Ovary (tissue), 9 donors: ENCODE results near the gene DNAJB8. TPM values are rescaled to one million over a fixed set of nuclear protein-coding genes. Genes with fewer than 3 reads are reported as not detected.

Source experiments
- DNase-seq, 5 donors: peaks; one replicate each; pipeline ENCODE4 v3.0.0-alpha.2; 2019 to 2020
- H3K27ac ChIP-seq, 2 donors: fragments of 200-600 bp; one replicate each; pipeline versions ENCODE4 v1.5.1 to v1.8.0; 2019 to 2022
- H3K27me3 ChIP-seq: fragments of 200-600 bp; one replicate; pipeline ENCODE4 v1.8.0; 2022
- H3K36me3 ChIP-seq: fragments of 200-600 bp; sonication (generic); one replicate; pipeline ENCODE4 v1.5.1; 2019
- H3K4me1 ChIP-seq: one replicate; pipeline ENCODE4 v1.8.1; 2013; ENCODE audit warnings: mild to moderate bottlenecking, moderate library complexity; ENCODE audit not compliant: insufficient read depth
- H3K4me3 ChIP-seq: fragments of 200-600 bp; sonication (generic); one replicate; pipeline ENCODE4 v1.5.1; 2017
- H3K9me3 ChIP-seq, 2 donors: fragments of 200-600 bp in 1 of 2; sonication (generic) in 1 of 2; one replicate each; pipeline versions ENCODE4 v1.5.1 to v1.8.1; 2013 to 2019; ENCODE audit warnings: mild to moderate bottlenecking in 1 of 2, moderate library complexity in 1 of 2
- EP300 ChIP-seq: sonication (generic); formaldehyde crosslinking; IDR thresholded peaks from one replicate; pipeline ENCODE4 v1.6.1; 2017; ENCODE audit warnings: antibody characterized with exemption
- POLR2A ChIP-seq: fragments of 450-650 bp; IDR thresholded peaks from one replicate; pipeline ENCODE4 v1.6.1; 2017; ENCODE audit warnings: antibody characterized with exemption, mild to moderate bottlenecking, moderate library complexity
- WGBS, 3 donors: extraction: QIAGEN DNeasy Blood & Tissue Kit in 1 of 3; methylation state at CpG; one replicate each; pipeline versions ENCODE4 v1.1.5 to v1.1.7; 2013 to 2017; 5-methylcytosine and 5-hydroxymethylcytosine counted together
- intact Hi-C, 4 donors: fragments of 100-400 bp; cut with DNase I; formaldehyde crosslinking; loops; one replicate each; pipeline versions ENCODE4 v1.11.0 to v1.15.1; 2022 to 2023
- polyA plus RNA-seq, 2 donors: library from polyadenylated mRNA; stranded (reverse); fragments of 200-250 nt in 1 of 2; fragments of 350-450 nt in 1 of 2; fragmentation: Illumina TruSeq in 1 of 2; extraction: RNeasy Lipid Tissue Mini Kit (QIAGEN cat#74804) in 1 of 2; gene quantifications; one replicate each; pipeline ENCODE4 v1.2.3, GENCODE V29; 2013 to 2014
- total RNA-seq, 7 donors: library from RNA; depleted of rRNA in 2 of 7; stranded (reverse); fragments of >200 nt in 2 of 7; fragmentation: NEBNext Ultra II Directional in 3 of 7; extraction: Animal tissue kit (Norgen Biotek cat#: 25700) in 3 of 7; gene quantifications; one replicate each; pipeline versions ENCODE4 v1.1.0 to v1.2.4, GENCODE V29; 2016 to 2023
- TF ChIP-seq, protein P1 (sequence below), 3 donors: fragments of 450-650 bp in 2 of 3; fragments of 200-600 bp in 1 of 3; IDR thresholded peaks; one replicate each; pipeline versions ENCODE4 v1.5.1 to v1.8.0; 2016 to 2022; ENCODE audit warnings: antibody characterized with exemption in 3 of 3, mild to moderate bottlenecking in 1 of 3
- donor health status: DM: no; HTN: no; CAD: no; lungs with moderate emphysema.
- donor health status: DM: no; HTN: no; CAD: no.
- donor health status: Bipolar disorder and iron deficiency.
- donor health status: DM: yes; HTN: yes; CAD: no.
- donor health status: DM: no; HTN: no; CAD: no.
- donor health status: DM: yes; HTN: yes; CAD: no.

DNAJB8 gene
- total and polyA plus RNA-seq, 9 donors: not detected

DNA sequence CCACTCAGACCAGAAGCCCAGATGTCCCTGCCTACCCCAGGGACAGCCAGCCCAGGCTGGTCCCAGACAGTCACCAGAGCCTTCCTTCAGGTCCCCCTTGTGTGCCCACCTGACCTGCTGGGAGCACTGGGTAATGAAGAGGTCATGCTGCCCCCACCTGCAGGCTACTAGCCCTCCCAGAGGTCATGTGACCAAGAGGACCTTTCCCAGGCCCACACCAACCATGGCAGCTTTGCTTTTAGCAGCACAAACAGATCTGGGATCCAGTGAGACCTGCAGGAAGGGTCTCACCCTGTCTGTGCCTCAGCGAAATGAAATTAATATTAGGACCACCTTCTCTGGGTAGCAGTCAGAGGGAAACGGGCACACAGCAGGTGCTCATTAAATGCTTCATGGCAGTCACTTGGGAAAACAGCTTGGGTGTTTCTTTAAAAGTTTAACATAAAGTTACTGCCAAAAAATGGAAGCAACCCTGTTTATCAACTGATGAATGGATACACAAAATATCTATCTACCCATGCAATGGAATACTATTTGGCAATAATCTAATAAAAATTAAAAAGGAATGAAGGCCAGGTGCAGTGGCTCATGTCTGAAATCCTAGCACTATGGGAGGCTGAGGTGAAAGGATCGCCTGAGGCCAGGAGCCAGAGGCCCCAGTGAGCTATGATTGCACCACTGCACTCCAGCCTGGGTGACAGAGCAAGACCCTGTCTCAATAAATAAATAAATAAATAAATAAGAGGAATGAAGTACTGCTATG lies 43.7 kb downstream of the DNAJB8 start:
- Histone ChIP-seq H3K4me1 (no peaks in the 10 kb centered on the region), H3K4me3 (no peak overlapping the region), H3K36me3 (no peaks in the 10 kb centered on the region), H3K27ac (no peak overlapping the region), H3K27me3 (no peaks in the 10 kb centered on the region), H3K9me3 (no peaks in the 10 kb centered on the region)
- intact Hi-C loops: loop anchor here in 3 of 4 donors (5.0 to 10.0 kb wide), 3 partner anchors 182 to 258 kb away; no protein-coding TSS in a partner anchor
- TF ChIP-seq EP300 (no peak), POLR2A (no peak)
- TF ChIP-seq, protein P1, sequence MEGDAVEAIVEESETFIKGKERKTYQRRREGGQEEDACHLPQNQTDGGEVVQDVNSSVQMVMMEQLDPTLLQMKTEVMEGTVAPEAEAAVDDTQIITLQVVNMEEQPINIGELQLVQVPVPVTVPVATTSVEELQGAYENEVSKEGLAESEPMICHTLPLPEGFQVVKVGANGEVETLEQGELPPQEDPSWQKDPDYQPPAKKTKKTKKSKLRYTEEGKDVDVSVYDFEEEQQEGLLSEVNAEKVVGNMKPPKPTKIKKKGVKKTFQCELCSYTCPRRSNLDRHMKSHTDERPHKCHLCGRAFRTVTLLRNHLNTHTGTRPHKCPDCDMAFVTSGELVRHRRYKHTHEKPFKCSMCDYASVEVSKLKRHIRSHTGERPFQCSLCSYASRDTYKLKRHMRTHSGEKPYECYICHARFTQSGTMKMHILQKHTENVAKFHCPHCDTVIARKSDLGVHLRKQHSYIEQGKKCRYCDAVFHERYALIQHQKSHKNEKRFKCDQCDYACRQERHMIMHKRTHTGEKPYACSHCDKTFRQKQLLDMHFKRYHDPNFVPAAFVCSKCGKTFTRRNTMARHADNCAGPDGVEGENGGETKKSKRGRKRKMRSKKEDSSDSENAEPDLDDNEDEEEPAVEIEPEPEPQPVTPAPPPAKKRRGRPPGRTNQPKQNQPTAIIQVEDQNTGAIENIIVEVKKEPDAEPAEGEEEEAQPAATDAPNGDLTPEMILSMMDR (IDR thresholded peaks at IDR 0.05): no peak
- 93 to 98% (median 93%) methylated on average over 3 of the region's 3 CpGs for WGBS, 3 donors
- no peak for DNase-seq

DNA sequence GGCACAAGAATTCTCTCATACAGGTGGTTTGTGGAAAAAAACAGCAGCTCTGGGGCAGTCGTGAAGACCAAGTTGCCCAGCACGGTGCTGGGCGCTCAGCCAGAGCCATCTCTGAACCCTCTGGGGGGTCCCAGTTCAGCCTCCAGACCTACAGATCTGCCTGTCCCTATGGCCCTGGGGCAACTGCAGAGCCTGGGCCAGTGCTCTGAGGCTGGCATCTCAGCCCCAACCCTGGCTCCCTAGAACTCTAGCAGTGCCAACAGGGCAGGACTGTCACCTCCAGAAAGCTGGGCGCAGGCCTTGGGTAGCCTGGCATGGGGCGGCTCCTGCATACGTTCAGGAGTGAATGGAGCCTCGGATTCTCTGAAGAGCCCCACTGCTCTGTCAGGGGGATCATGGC lies 44.7 kb downstream of the DNAJB8 start:
- no peak for DNase-seq
- no peaks in the 10 kb centered on the region for H3K4me1 ChIP-seq
- no peaks in the 10 kb centered on the region for H3K36me3 ChIP-seq
- H3K4me3 ChIP-seq: no peak overlapping the region
- no peak overlapping the region for H3K27ac ChIP-seq
- TF ChIP-seq EP300 (no peak), POLR2A (no peak)
- TF ChIP-seq, protein P1 (IDR thresholded peaks at IDR 0.05): no peak
- no peaks in the 10 kb centered on the region for H3K27me3 ChIP-seq
- intact Hi-C loops: loop anchor here in 3 of 4 donors (5.0 to 10.0 kb wide), 3 partner anchors 183 to 257 kb away; no protein-coding TSS in a partner anchor
- WGBS, 3 donors: 80 to 90% (median 88%) methylated on average over 7 of the region's 7 CpGs
- H3K9me3 ChIP-seq: no peaks in the 10 kb centered on the region

DNA sequence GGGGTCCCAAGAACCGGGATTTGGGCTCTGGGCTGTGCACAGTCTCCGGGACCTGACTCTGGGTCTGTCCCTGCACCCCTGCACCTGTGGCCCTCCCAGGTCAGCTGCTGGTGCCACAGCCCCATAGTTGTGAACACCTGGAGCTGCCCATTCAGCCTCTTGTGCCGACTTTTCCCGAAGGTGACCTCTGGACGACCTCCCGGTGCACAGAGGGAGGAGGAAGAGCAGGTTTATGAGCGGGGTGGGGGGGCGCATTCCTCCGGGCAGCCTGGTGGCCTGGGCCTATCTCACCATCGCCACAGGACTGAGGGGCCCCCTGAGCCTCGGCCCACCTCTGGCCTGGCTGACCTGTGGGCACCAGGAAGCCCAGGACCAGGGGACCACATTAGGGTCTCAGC lies 45.3 kb downstream of the DNAJB8 start:
- Histone ChIP-seq H3K9me3 (no peaks in the 10 kb centered on the region), H3K27ac (no peak overlapping the region), H3K27me3 (no peaks in the 10 kb centered on the region), H3K36me3 (no peaks in the 10 kb centered on the region), H3K4me1 (no peaks in the 10 kb centered on the region), H3K4me3 (no peak overlapping the region)
- no peak for DNase-seq
- WGBS, 3 donors: 70 to 79% (median 73%) methylated on average over 11 of the region's 11 CpGs
- intact Hi-C loops: loop anchor here in 3 of 4 donors (5.0 to 10.0 kb wide), 3 partner anchors 183 to 257 kb away; no protein-coding TSS in a partner anchor
- TF ChIP-seq EP300 (no peak), POLR2A (no peak)
- TF ChIP-seq, protein P1 (IDR thresholded peaks at IDR 0.05): no peak

DNA sequence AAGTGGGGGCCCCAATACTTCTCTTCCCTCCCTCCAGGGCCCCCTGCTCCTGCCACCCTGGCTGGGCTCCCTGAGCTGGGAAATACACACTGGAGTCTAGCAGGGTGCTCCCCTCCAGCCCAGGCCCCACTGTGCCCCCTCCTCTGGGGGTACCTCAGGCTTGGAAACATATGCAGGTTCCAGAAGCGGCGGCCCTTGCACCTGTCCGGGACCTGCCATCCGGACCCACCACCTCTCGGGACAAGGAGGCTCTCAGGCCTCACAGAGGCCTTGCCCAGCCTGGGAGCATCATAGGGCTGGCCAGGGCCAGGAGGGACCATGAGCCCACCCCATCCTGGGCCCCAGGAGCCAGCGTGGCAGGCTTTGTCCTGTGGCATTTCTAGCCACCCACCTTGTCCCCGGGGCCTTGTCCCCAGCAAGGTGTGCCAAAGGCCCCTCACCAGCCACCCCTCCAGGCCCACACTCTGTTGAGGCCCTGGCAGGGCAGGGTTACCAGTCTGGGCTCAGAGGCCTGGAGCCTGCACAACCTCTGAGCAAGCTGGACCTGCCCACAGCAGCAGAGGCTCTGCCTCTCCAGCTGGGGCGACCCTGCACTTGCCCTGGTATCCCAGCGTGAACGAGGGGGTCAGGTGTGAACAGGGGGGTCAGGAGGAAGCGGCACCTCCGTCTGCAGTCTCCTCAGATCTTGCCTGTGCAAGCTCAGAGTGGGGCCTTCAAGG lies 45.8 kb downstream of the DNAJB8 start:
- no peaks in the 10 kb centered on the region for H3K27me3 ChIP-seq
- WGBS, 3 donors: 82 to 89% (median 85%) methylated on average over 10 to 12 of the region's 12 CpGs
- no peak overlapping the region for H3K4me3 ChIP-seq
- intact Hi-C loops: loop anchor here in 3 of 4 donors (5.0 to 10.0 kb wide), 3 partner anchors 184 to 256 kb away; no protein-coding TSS in a partner anchor
- no peaks in the 10 kb centered on the region for H3K36me3 ChIP-seq
- DNase-seq: no peak
- no peak overlapping the region for H3K27ac ChIP-seq
- no peaks in the 10 kb centered on the region for H3K9me3 ChIP-seq
- TF ChIP-seq EP300: no peak
- no peak for TF ChIP-seq POLR2A
- H3K4me1 ChIP-seq: no peaks in the 10 kb centered on the region
